Smooth muscle cell (in vitro differentiated cells): ENCODE measurements around the gene KCNN1. TPM values are rescaled to one million over a fixed set of nuclear protein-coding genes. Genes with fewer than 3 reads are reported as not detected.

Experiments used
- DNase-seq: peaks from one replicate; lab custom pipeline; 2025; ENCODE audit not compliant: unreplicated experiment; lab: John Stamatoyannopoulos, UW
- H2AFZ ChIP-seq: fragments of 200-600 bp; sonication (generic); 2 replicates; pipeline ENCODE4 v1.6.0; 2016; ENCODE audit warnings: antibody characterized with exemption, low read depth, mild to moderate bottlenecking
- H3F3A ChIP-seq: fragments of 200-600 bp; sonication (generic); 2 replicates; pipeline ENCODE4 v1.6.0; 2017; ENCODE audit warnings: antibody characterized with exemption, low read depth
- H3K27ac ChIP-seq: fragments of 200-600 bp; sonication (generic); 2 replicates; pipeline ENCODE4 v1.5.1; 2016; ENCODE audit warnings: low read depth, mild to moderate bottlenecking
- H3K27me3 ChIP-seq: fragments of 200-600 bp; sonication (generic); 2 replicates; pipeline ENCODE4 v1.6.1; 2016; ENCODE audit warnings: low read depth, mild to moderate bottlenecking
- H3K36me3 ChIP-seq: fragments of 200-600 bp; sonication (generic); 2 replicates; pipeline ENCODE4 v1.5.1; 2016; ENCODE audit warnings: low read depth
- H3K4me1 ChIP-seq: fragments of 200-600 bp; sonication (generic); 2 replicates; pipeline ENCODE4 v1.5.1; 2016; ENCODE audit warnings: low read depth
- H3K4me2 ChIP-seq: fragments of 200-600 bp; sonication (generic); 2 replicates; pipeline ENCODE4 v1.6.0; 2016; ENCODE audit warnings: mild to moderate bottlenecking
- H3K4me3 ChIP-seq: fragments of 200-600 bp; sonication (generic); 2 replicates; pipeline ENCODE4 v1.5.1; 2016; ENCODE audit warnings: mild to moderate bottlenecking
- H3K79me2 ChIP-seq: fragments of 200-600 bp; sonication (generic); 2 replicates; pipeline ENCODE4 v1.6.0; 2016; ENCODE audit warnings: low read depth, mild to moderate bottlenecking
- H3K9ac ChIP-seq: fragments of 200-600 bp; sonication (generic); 2 replicates; pipeline ENCODE4 v1.6.0; 2016; ENCODE audit warnings: low read depth
- H3K9me3 ChIP-seq: fragments of 200-600 bp; sonication (generic); replicated peaks from 2 replicates; pipeline ENCODE4 v1.5.1; 2016; ENCODE audit warnings: low read depth
- H4K20me1 ChIP-seq: fragments of 200-600 bp; sonication (generic); 2 replicates; pipeline ENCODE4 v1.6.0; 2016; ENCODE audit warnings: low read depth
- WGBS: methylation state at CpG from one replicate; pipeline ENCODE4 v1.1.7; 2016; ENCODE audit warnings: low lambda C conversion rate; 5-methylcytosine and 5-hydroxymethylcytosine counted together
- polyA plus RNA-seq: library from polyadenylated mRNA; unstranded; fragments of >200 nt; fragmentation: Nextera tagmentation; extraction: Ambion mirVana; gene quantifications from 2 replicates; pipeline ENCODE4 v1.2.1, GENCODE V29; 2016
- total RNA-seq: library from RNA; depleted of rRNA; stranded (reverse); fragments of >200 nt; gene quantifications from 2 replicates; pipeline ENCODE4 v1.2.3, GENCODE V29; 2014
- TF ChIP-seq, protein P1 (sequence below): fragments of 200-600 bp; sonication (generic); IDR thresholded peaks from 2 replicates; pipeline ENCODE4 v1.5.1; 2017; ENCODE audit warnings: borderline replicate concordance, mild to moderate bottlenecking, antibody characterized with exemption; ENCODE audit not compliant: insufficient read depth, poor library complexity, severe bottlenecking

The KCNN1 gene
- total and polyA plus RNA-seq, 2 experiments from 2014 or later = 0.22 to 4.2 TPM

DNA sequence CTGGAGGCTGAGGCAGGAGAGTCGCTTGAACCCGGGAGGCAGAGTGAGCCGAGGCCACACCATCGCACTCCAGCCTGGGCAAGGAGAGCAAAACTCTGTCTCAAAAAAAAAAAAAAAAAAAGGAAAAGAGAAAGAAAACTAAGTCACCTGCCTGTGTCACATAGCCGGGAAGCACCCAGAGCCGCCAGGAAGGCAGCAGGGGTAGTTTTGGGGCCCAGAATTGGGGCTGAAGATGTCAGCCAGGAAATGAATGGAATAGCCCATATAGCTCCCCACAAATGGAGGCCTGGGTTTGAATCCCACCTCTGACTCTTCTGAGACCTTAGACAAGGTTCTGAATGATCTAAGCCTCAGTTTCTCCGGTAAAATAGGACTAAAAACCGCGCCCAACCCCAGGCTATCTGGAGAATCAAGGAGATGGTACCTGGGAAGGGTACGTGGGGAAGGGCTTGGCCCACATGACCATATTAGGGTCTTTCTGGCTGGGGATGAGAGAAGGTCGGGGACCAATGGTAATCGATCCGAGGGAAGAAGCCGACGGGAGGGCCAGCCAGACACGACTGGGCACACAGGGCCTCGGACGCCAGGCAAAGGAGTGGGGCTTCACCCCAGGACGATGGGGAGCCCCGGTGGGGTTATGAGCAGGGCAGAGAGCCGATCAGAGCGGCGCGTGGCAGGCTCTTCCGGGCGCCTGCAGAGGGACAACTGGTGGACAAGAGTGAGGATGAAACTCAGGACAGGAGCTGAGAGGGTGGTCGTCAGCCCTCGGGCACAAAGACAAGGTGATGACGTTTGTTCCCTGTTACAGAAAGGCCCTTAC lies 19.7 kb upstream of the KCNN1 start:
- WGBS = 11% methylated on average over 22 of the region's 29 CpGs

DNA sequence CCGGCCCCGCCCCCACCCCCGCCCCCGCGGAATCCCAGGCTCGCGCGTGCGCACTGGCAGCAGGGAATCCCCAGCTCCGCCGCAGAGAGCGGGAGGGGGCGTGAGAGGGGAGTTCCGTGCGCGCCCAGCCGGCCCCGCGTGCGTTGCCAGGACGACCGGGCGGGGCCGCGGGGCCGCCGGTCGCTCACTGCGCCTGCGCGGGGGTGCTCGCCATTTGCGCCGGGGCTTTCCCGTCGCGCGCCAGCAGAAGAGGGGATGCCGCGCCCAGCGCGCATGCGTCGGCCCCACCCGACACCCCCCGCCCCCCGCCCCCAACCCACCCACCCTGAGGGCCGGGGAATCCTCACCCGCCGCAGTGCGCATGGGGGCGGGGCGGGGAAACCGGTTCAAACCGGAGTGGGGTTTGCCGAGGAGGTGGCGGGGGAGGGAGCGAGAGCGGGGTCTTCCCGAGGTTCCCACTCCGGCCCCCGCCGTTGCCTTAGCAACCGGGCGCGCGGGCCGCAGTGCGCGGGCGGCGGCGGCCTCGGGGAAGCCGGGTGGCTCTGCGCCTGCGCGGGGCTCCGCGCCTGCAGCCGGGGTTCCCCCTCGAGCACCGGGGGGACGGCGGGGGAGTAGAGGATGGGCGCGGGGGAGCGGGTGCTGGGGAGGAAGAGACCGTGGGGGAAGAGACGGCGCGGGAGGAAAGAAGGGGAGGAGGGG lies 18.9 kb upstream of the KCNN1 start:
- H3K9ac ChIP-seq = peak overlapping the region; percentile 81
- H3K9me3 ChIP-seq = no peaks in the 10 kb centered on the region
- no peaks in the 10 kb centered on the region for H3F3A ChIP-seq
- TF ChIP-seq, protein P1, sequence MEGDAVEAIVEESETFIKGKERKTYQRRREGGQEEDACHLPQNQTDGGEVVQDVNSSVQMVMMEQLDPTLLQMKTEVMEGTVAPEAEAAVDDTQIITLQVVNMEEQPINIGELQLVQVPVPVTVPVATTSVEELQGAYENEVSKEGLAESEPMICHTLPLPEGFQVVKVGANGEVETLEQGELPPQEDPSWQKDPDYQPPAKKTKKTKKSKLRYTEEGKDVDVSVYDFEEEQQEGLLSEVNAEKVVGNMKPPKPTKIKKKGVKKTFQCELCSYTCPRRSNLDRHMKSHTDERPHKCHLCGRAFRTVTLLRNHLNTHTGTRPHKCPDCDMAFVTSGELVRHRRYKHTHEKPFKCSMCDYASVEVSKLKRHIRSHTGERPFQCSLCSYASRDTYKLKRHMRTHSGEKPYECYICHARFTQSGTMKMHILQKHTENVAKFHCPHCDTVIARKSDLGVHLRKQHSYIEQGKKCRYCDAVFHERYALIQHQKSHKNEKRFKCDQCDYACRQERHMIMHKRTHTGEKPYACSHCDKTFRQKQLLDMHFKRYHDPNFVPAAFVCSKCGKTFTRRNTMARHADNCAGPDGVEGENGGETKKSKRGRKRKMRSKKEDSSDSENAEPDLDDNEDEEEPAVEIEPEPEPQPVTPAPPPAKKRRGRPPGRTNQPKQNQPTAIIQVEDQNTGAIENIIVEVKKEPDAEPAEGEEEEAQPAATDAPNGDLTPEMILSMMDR = no peak
- DNase-seq = peak; percentile 92
- peak overlapping the region; percentile 99 for H3K4me2 ChIP-seq
- no peak overlapping the region for H3K27ac ChIP-seq
- peaks cover 43% of the 10 kb centered on the region for H3K4me1 ChIP-seq
- H2AFZ ChIP-seq = no peak overlapping the region
- H4K20me1 ChIP-seq = peaks cover 4% of the 10 kb centered on the region
- peaks cover 45% of the 10 kb centered on the region for H3K27me3 ChIP-seq
- no peaks in the 10 kb centered on the region for H3K79me2 ChIP-seq
- no peaks in the 10 kb centered on the region for H3K36me3 ChIP-seq
- 0% methylated on average over 20 of the region's 92 CpGs for WGBS
- peak overlapping the region; percentile 64 for H3K4me3 ChIP-seq

More for the DNA sequence above, 19.7 kb upstream of the KCNN1 start:
- no peak for DNase-seq
- Histone ChIP-seq H3K4me3 (peak overlapping the region; percentile 60), H3K79me2 (no peaks in the 10 kb centered on the region), H3K27me3 (peaks cover 37% of the 10 kb centered on the region), H3K4me1 (peaks cover 36% of the 10 kb centered on the region), H3F3A (no peaks in the 10 kb centered on the region), H2AFZ (peak overlapping the region; percentile 90), H3K36me3 (no peaks in the 10 kb centered on the region), H4K20me1 (peaks cover 4% of the 10 kb centered on the region), H3K4me2 (peak overlapping the region; percentile 99), H3K9me3 (no peaks in the 10 kb centered on the region), H3K9ac (peak overlapping the region; percentile 89), H3K27ac (peak overlapping the region; percentile 50)
- TF ChIP-seq, protein P1 = no peak

DNA sequence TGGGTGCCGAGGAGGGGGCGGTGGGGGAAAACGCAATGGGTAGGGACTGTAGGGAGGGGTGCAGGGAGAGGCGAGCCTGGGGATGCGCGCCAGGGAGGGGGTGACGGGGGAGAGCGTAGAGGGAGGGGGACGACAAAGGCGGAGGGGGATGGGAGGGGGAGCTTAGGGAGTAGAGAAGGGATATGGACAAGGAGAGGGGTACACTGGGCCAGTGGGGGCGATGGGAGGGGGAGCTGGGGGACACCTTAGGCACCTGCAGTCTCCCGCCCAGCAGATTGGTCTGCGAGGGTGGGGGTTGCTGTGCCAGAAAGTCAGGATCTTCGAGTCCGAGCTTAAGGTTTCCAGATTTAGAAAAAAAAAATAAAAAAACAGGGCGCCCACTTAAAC lies 18.4 kb upstream of the KCNN1 start:
- no peak overlapping the region for H2AFZ ChIP-seq

More for the DNA sequence above, 18.4 kb upstream of the KCNN1 start:
- Histone ChIP-seq H4K20me1 (peaks cover 4% of the 10 kb centered on the region), H3K4me2 (peak overlapping the region; percentile 99), H3F3A (no peaks in the 10 kb centered on the region), H3K9me3 (no peaks in the 10 kb centered on the region), H3K27ac (no peak overlapping the region), H3K79me2 (no peaks in the 10 kb centered on the region), H3K4me3 (peak overlapping the region; percentile 64), H3K9ac (no peak overlapping the region), H3K4me1 (peaks cover 45% of the 10 kb centered on the region), H3K36me3 (no peaks in the 10 kb centered on the region), H3K27me3 (peaks cover 51% of the 10 kb centered on the region)
- DNase-seq = no peak
- WGBS = 3% methylated on average over 5 of the region's 16 CpGs
- TF ChIP-seq, protein P1 = no peak
